Type B pancreatic cell (in vitro differentiated cells): ENCODE results near the gene SLC37A4. TPM values are rescaled to one million over a fixed set of nuclear protein-coding genes. Genes with fewer than 3 reads are reported as not detected.
"Not testable (repeated sequence)": the region's sequence is repeated elsewhere in the genome, so short reads cannot be mapped to it uniquely, and the experiment has no call there.

Source experiments
- DNase-seq: peaks from one replicate; pipeline ENCODE4 v3.0.0; 2021; ENCODE audit warnings: mixed read lengths; ENCODE audit not compliant: unreplicated experiment; ENCODE audit errors: extremely low spot score
- H3K27ac Mint-ChIP-seq: 2 replicates; pipeline ENCODE4 v1.8.0; 2021; ENCODE audit warnings: mild to moderate bottlenecking, mixed read lengths
- H3K27me3 Mint-ChIP-seq: 2 replicates; pipeline ENCODE4 v1.8.0; 2021; ENCODE audit warnings: mixed read lengths
- H3K36me3 Mint-ChIP-seq: 2 replicates; pipeline ENCODE4 v1.8.0; 2021; ENCODE audit warnings: mixed read lengths
- H3K4me1 Mint-ChIP-seq: one replicate; pipeline ENCODE4 v1.8.0; 2021; ENCODE audit warnings: mixed read lengths; ENCODE audit not compliant: unreplicated experiment
- H3K4me3 Mint-ChIP-seq: 2 replicates; pipeline ENCODE4 v1.8.0; 2021; ENCODE audit warnings: mild to moderate bottlenecking, mixed read lengths
- H3K9me3 Mint-ChIP-seq: 2 replicates; pipeline ENCODE4 v1.8.0; 2021; ENCODE audit warnings: mixed read lengths
- CTCF ChIP-seq: fragments of 200-600 bp; sonication (generic); conservative IDR thresholded peaks from 2 replicates; pipeline ENCODE4 v1.5.0; 2021; ENCODE audit warnings: antibody characterized with exemption, mild to moderate bottlenecking
- total RNA-seq: library from RNA; stranded (reverse); gene quantifications from 2 replicates; pipeline ENCODE4 v1.2.1, GENCODE V29; 2021; ENCODE audit warnings: low replicate concordance

SLC37A4 gene
- total RNA-seq, 1 donor from 2014 or later, result 41.4 TPM

GRCh38 chr11:119000906-119001305 is 29.8 kb downstream of the SLC37A4 start:
- H3K4me3 Mint-ChIP-seq, result peak overlapping the region; percentile 49
- H3K36me3 Mint-ChIP-seq, result peaks cover 11% of the 10 kb centered on the region
- peaks cover 23% of the 10 kb centered on the region for H3K4me1 Mint-ChIP-seq
- TF ChIP-seq CTCF, result no peak
- H3K9me3 Mint-ChIP-seq, result no peaks in the 10 kb centered on the region
- H3K27ac Mint-ChIP-seq, result peak overlapping the region; percentile 61
- H3K27me3 Mint-ChIP-seq, result no peaks in the 10 kb centered on the region
- no peak for DNase-seq

- Mint-ChIP-seq H3K36me3 (peaks cover 8% of the 10 kb centered on the region), H3K4me3 (peak overlapping the region; percentile 93), H3K27me3 (no peaks in the 10 kb centered on the region), H3K9me3 (no peaks in the 10 kb centered on the region), H3K4me1 (peaks cover 23% of the 10 kb centered on the region), H3K27ac (peak overlapping the region; percentile 89)
- no peak for DNase-seq
- no peak for TF ChIP-seq CTCF
Observed at GRCh38 chr11:118998822-118999221, 31.9 kb downstream of the SLC37A4 start.

- Mint-ChIP-seq H3K4me1 (peaks cover 23% of the 10 kb centered on the region), H3K27me3 (no peaks in the 10 kb centered on the region), H3K27ac (peak overlapping the region; percentile 89), H3K9me3 (no peaks in the 10 kb centered on the region), H3K4me3 (peak overlapping the region; percentile 93), H3K36me3 (peaks cover 8% of the 10 kb centered on the region)
- no peak for DNase-seq
- TF ChIP-seq CTCF, result no peak
Observed at GRCh38 chr11:118998388-118998717, 32.3 kb downstream of the SLC37A4 start.

- Mint-ChIP-seq H3K27me3 (no peaks in the 10 kb centered on the region), H3K27ac (peak within 1 kb of the TSS; percentile 89), H3K4me1 (peaks cover 23% of the 10 kb centered on the region), H3K36me3 (peaks cover 8% of the 10 kb centered on the region), H3K9me3 (no peaks in the 10 kb centered on the region), H3K4me3 (peak within 1 kb of the TSS; percentile 93)
- TF ChIP-seq CTCF, result peak; percentile 25
- DNase-seq, result peak; percentile 94
Observed at GRCh38 chr11:118997627-118998387, 32.9 kb downstream of the SLC37A4 start, which contains the start of gene CENATAC. TSS of gene CENATAC (plus strand) at chr11:118998138. CDS start at chr11:118998198, 60 bp downstream.

- DNase-seq, result no peak
- H3K36me3 Mint-ChIP-seq, result peaks cover 8% of the 10 kb centered on the region
- H3K27me3 Mint-ChIP-seq, result no peaks in the 10 kb centered on the region
- H3K4me1 Mint-ChIP-seq, result peaks cover 23% of the 10 kb centered on the region
- peak overlapping the region; percentile 93 for H3K4me3 Mint-ChIP-seq
- peak overlapping the region; percentile 89 for H3K27ac Mint-ChIP-seq
- TF ChIP-seq CTCF, result peak; percentile 62
- no peaks in the 10 kb centered on the region for H3K9me3 Mint-ChIP-seq
Observed at GRCh38 chr11:118996926-118997626, 33.6 kb downstream of the SLC37A4 start.

- H3K4me3 Mint-ChIP-seq, H3K27me3 Mint-ChIP-seq, H3K27ac Mint-ChIP-seq, DNase-seq, H3K9me3 Mint-ChIP-seq, H3K4me1 Mint-ChIP-seq, H3K36me3 Mint-ChIP-seq: not testable (repeated sequence)
Observed at GRCh38 chr11:118991486-118992038, 39.1 kb downstream of the SLC37A4 start.
